ENCODE measurements around the gene BICC1. TPM values are rescaled to one million over a fixed set of nuclear protein-coding genes. Genes with fewer than 3 reads are reported as not detected.

BICC1 gene
- total and polyA plus RNA-seq, 4 donors, result 5.9 to 54.2 (median 22.2) TPM

DNA sequence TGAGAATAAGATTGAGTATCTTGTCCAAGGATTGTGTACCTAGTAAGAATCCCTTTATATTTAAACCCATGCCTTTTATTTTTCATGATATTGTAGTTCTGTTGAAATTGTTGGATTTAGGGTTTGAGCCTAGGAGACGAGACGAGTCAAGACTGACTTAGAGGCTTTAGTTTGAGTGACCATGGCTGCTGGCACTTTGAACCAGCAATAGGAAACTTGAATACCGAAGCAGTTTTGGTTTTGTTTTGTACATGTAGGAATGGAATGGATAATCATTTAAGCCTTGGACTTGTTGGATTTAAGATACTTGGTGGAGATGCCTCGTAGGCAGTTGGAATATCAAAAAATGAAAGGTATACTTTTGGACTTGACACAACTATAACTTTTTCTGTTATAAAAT is 229.0 kb downstream of the BICC1 start:
- H3K4me1 ChIP-seq (ENCODE audit: control insufficient read depth, insufficient read depth, low read length), result no peaks in the 10 kb centered on the region
- no peaks in the 10 kb centered on the region for H3K27me3 ChIP-seq (ENCODE audit: control insufficient read depth, insufficient read depth, low read length)
- no peaks in the 10 kb centered on the region for H3K36me3 ChIP-seq (ENCODE audit: control insufficient read depth, insufficient read depth, low read length)
- WGBS (ENCODE audit: insufficient coverage), result 88% methylated on average over 3 of the region's 4 CpGs
- H3K9me3 ChIP-seq (ENCODE audit: control insufficient read depth, insufficient read depth, low read length), result no peaks in the 10 kb centered on the region
- no peak overlapping the region for H3K27ac ChIP-seq (ENCODE audit: low read depth, low read length)
- H3K4me3 ChIP-seq (ENCODE audit: low read depth, low read length), result no peak overlapping the region
- DNase-seq (ENCODE audit: low read depth in 4 of 6, low spot score in 6 of 6), result no peak

DNA sequence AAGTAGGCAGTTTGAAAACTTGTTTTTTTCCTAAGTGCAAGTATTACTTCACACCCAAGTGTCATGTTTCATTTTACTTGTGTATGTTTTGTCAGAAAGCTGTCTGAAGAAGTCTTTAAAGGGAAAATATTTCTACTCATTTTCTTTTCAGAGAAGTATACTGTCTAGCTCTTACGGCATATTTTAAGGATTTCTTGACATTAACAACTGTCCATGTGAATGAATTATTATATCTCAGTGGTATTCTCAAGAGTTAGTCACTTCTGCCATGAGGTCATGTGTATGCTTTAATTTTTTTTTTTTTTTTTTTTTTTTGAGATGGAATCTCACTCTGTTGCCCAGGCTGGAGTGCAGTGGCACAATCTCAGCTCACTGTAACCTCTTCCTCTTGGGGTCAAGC is 229.5 kb downstream of the BICC1 start:
- Histone ChIP-seq H3K4me3 (ENCODE audit: low read depth, low read length) (no peak overlapping the region), H3K27ac (ENCODE audit: low read depth, low read length) (no peak overlapping the region), H3K9me3 (ENCODE audit: control insufficient read depth, insufficient read depth, low read length) (no peaks in the 10 kb centered on the region), H3K36me3 (ENCODE audit: control insufficient read depth, insufficient read depth, low read length) (no peaks in the 10 kb centered on the region), H3K27me3 (ENCODE audit: control insufficient read depth, insufficient read depth, low read length) (no peaks in the 10 kb centered on the region), H3K4me1 (ENCODE audit: control insufficient read depth, insufficient read depth, low read length) (no peaks in the 10 kb centered on the region)
- DNase-seq (ENCODE audit: low read depth in 4 of 6, low spot score in 6 of 6), result no peak
- WGBS (ENCODE audit: insufficient coverage), result no CpG with 5 or more reads among the region's 1 CpG

DNA sequence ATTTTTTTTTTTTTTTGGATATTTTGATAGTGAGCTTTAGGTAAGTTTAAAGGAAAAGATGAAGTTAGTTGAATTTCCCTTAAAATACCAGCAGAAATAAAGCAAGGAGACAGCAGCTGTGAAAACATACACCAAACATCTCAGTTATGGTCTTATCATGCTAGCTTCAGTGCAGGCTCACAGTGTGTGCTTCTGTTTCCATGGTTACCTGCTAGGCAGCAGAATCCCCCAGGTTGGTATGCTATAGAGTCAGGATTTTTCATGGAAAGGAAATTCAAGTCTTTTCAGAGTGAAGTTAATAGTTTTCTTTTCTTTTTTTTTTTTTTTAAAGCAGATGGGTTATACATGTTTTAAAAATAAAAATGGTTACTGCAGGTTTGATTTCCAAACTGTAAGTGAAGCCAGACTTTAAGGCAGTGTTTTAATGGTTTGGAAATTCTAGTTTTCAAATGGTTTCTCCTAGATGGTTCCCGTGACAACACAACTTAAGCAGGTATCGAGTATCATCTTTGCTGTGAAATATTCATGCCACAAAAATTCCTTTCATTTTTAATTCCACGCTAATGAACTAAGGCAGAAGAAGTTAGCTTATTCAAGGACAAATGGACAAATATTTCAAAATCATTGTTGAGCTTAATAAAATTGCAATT is 230.9 kb downstream of the BICC1 start:
- peak; percentile 76 to 96 (median 79) for DNase-seq (ENCODE audit: low read depth in 4 of 6, low spot score in 6 of 6)

DNA sequence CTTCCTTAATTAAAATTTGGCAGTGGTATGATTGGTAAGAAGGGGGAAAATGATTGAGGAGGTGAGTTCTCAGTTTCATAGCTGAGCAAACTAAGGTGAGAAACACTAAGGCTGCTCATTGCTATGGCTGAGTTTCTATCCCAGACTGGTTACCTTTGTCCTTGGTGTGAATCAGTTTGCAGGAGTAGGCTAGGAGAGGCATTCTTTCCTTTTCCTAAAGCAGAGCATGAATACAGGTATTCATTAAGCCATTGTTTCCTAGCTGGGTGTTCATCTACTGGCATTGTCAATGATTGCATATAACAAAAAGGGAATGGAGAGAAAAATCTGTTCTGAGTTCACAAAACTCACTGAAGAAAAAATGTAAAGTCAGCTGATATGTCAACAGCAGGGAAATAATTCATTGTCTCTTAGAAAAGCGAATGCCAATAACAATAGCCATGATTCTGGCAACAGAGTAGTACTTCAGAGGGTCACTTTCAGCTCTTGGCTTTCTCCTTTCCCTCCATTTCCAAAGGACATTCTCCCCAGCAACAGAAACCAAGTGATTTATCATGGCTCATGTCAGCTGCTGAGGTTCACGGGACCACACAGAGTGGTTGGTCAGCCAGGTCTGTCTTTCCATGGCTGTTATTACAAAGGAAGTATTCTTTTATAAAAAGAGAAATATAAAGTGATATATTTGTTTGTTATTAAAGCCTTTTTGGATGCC is 234.0 kb downstream of the BICC1 start:
- H3K27ac ChIP-seq (ENCODE audit: low read depth, low read length), result peak overlapping the region; percentile 22

More for the DNA sequence above, 230.9 kb downstream of the BICC1 start:
- Histone ChIP-seq H3K9me3 (ENCODE audit: control insufficient read depth, insufficient read depth, low read length) (no peaks in the 10 kb centered on the region), H3K27me3 (ENCODE audit: control insufficient read depth, insufficient read depth, low read length) (no peaks in the 10 kb centered on the region), H3K4me1 (ENCODE audit: control insufficient read depth, insufficient read depth, low read length) (no peaks in the 10 kb centered on the region), H3K4me3 (ENCODE audit: low read depth, low read length) (no peak overlapping the region), H3K27ac (ENCODE audit: low read depth, low read length) (peak overlapping the region; percentile 57), H3K36me3 (ENCODE audit: control insufficient read depth, insufficient read depth, low read length) (no peaks in the 10 kb centered on the region)
- no CpG with 5 or more reads among the region's 3 CpGs for WGBS (ENCODE audit: insufficient coverage)

DNA sequence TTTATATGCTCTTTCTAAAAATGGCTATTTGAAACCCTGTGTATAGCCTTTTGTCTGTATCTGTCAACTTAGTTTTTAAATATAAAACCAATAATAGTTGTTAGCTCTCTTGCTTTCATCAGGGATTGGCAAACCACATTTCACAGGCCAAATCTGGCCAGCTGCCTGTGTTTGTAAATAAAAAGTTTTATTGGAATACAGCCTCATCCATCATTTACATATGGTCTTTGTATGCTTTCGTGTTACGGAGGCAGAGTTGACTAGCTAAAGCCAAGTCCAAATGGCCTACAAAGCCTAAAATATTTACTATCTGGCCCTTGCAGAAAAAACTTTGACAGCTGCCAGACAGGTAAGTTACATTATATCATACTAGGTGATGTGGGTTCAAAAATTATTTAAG is 235.0 kb downstream of the BICC1 start:
- H3K27me3 ChIP-seq (ENCODE audit: control insufficient read depth, insufficient read depth, low read length), result no peaks in the 10 kb centered on the region
- no peak overlapping the region for H3K27ac ChIP-seq (ENCODE audit: low read depth, low read length)
- H3K36me3 ChIP-seq (ENCODE audit: control insufficient read depth, insufficient read depth, low read length), result no peaks in the 10 kb centered on the region
- no peak for DNase-seq (ENCODE audit: low read depth in 4 of 6, low spot score in 6 of 6)
- no peaks in the 10 kb centered on the region for H3K4me1 ChIP-seq (ENCODE audit: control insufficient read depth, insufficient read depth, low read length)
- H3K9me3 ChIP-seq (ENCODE audit: control insufficient read depth, insufficient read depth, low read length), result no peaks in the 10 kb centered on the region
- WGBS (ENCODE audit: insufficient coverage), result no CpG with 5 or more reads among the region's 2 CpGs
- no peak overlapping the region for H3K4me3 ChIP-seq (ENCODE audit: low read depth, low read length)

More for the DNA sequence above, 234.0 kb downstream of the BICC1 start:
- WGBS (ENCODE audit: insufficient coverage), result no CpG with 5 or more reads among the region's 2 CpGs
- Histone ChIP-seq H3K9me3 (ENCODE audit: control insufficient read depth, insufficient read depth, low read length) (no peaks in the 10 kb centered on the region), H3K27me3 (ENCODE audit: control insufficient read depth, insufficient read depth, low read length) (no peaks in the 10 kb centered on the region), H3K4me3 (ENCODE audit: low read depth, low read length) (no peak overlapping the region), H3K36me3 (ENCODE audit: control insufficient read depth, insufficient read depth, low read length) (no peaks in the 10 kb centered on the region), H3K4me1 (ENCODE audit: control insufficient read depth, insufficient read depth, low read length) (no peaks in the 10 kb centered on the region)
- DNase-seq (ENCODE audit: low read depth in 4 of 6, low spot score in 6 of 6), result peak in 3 of 6 donors; percentile 31 to 66 (median 53)

DNA sequence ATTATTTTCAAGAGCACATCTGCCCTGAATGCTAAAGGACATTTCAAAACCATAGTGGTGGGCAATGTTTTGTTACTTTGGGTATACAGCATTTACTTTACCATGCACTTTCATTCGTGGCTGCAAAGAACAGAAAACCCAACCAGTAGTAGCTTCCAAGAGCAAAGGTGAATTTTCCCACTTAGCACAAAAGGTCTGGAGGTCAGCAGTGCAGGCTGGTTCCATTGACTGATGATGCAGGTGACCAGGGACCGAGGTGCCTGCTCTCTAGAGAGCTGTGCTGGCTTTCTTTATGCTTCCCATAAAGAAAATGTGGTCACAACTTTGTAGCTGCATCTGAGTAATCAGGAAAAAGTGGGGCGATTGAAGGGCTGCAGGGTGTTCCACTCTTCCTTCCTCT is 240.0 kb downstream of the BICC1 start:
- H3K9me3 ChIP-seq (ENCODE audit: control insufficient read depth, insufficient read depth, low read length), result no peaks in the 10 kb centered on the region
- no peak for DNase-seq (ENCODE audit: low read depth in 4 of 6, low spot score in 6 of 6)
- WGBS (ENCODE audit: insufficient coverage), result 88% methylated on average over 1 of the region's 3 CpGs
- no peak overlapping the region for H3K27ac ChIP-seq (ENCODE audit: low read depth, low read length)
- no peak overlapping the region for H3K4me3 ChIP-seq (ENCODE audit: low read depth, low read length)
- no peaks in the 10 kb centered on the region for H3K27me3 ChIP-seq (ENCODE audit: control insufficient read depth, insufficient read depth, low read length)
- H3K4me1 ChIP-seq (ENCODE audit: control insufficient read depth, insufficient read depth, low read length), result no peaks in the 10 kb centered on the region
- H3K36me3 ChIP-seq (ENCODE audit: control insufficient read depth, insufficient read depth, low read length), result no peaks in the 10 kb centered on the region

DNA sequence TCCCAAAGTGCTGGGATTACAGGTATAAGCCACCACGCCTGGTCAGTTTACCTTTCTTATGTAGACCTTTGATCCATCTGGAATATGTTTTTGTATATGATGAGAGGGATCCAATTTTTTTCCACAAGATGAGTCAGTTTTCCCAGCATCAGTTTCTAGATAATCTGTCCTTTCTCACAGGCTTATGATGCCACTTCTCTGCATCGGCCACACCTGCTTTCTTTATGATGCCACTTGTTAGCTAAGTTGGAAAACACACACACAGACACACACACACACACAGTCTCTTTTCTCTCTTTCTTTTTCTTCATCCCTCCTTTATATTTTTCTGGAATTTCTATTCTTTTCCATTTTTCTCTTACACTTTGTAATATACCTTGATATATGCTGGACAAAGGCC is 240.8 kb downstream of the BICC1 start:
- Histone ChIP-seq H3K27me3 (ENCODE audit: control insufficient read depth, insufficient read depth, low read length) (no peaks in the 10 kb centered on the region), H3K4me1 (ENCODE audit: control insufficient read depth, insufficient read depth, low read length) (no peaks in the 10 kb centered on the region), H3K27ac (ENCODE audit: low read depth, low read length) (no peak overlapping the region), H3K36me3 (ENCODE audit: control insufficient read depth, insufficient read depth, low read length) (no peaks in the 10 kb centered on the region), H3K9me3 (ENCODE audit: control insufficient read depth, insufficient read depth, low read length) (no peaks in the 10 kb centered on the region), H3K4me3 (ENCODE audit: low read depth, low read length) (no peak overlapping the region)
- 100% methylated on average over 1 of the region's 2 CpGs for WGBS (ENCODE audit: insufficient coverage)
- DNase-seq (ENCODE audit: low read depth in 4 of 6, low spot score in 6 of 6), result no peak

DNA sequence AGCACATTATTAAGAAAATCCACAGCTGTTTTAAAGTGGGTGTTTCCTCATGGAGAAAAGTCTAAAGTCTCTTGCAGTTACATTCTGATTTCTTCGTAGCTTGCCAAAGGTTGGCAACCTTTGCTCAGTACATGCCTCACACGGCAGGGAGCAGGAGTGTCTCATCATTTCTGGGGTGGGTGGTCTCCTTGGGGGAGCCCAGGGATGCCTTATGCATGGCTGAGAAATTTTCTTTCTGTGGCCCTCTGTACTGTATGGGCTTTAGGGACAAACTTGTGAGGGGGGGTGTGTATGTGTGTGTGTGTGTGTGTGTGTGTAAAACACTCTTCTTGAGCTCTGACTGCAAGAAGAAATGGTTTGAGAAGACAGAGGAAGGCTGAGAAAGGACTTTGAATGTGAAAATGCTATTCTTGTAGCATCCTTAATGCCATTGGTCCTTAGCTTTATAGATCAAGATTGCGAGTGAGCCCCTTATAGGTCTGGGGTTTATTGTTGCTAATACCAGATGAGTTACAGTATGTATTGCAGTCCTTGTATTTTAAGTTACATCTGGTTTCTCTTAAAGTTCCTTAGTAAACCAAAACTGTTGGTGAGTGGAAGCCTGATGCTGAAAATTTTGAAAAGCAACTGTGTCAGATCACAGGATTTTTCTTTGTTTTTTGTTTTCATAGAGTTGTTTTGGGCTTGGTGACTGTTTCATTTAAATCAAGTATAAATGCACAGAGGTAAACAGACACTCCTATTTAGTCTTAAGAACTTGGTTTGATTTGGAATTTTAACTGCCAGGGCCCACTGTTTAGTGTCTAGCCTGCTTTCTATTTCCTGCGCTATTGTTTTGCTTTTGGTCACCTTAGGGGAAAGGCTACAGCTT is 242.0 kb downstream of the BICC1 start:
- peak in 1 of 6 donors; percentile 47 for DNase-seq (ENCODE audit: low read depth in 4 of 6, low spot score in 6 of 6)
- H3K27me3 ChIP-seq (ENCODE audit: control insufficient read depth, insufficient read depth, low read length), result no peaks in the 10 kb centered on the region
- no peaks in the 10 kb centered on the region for H3K4me1 ChIP-seq (ENCODE audit: control insufficient read depth, insufficient read depth, low read length)
- H3K27ac ChIP-seq (ENCODE audit: low read depth, low read length), result peak overlapping the region; percentile 67
- 55% methylated on average over 4 of the region's 4 CpGs for WGBS (ENCODE audit: insufficient coverage)
- H3K4me3 ChIP-seq (ENCODE audit: low read depth, low read length), result no peak overlapping the region
- no peaks in the 10 kb centered on the region for H3K36me3 ChIP-seq (ENCODE audit: control insufficient read depth, insufficient read depth, low read length)
- no peaks in the 10 kb centered on the region for H3K9me3 ChIP-seq (ENCODE audit: control insufficient read depth, insufficient read depth, low read length)

DNA sequence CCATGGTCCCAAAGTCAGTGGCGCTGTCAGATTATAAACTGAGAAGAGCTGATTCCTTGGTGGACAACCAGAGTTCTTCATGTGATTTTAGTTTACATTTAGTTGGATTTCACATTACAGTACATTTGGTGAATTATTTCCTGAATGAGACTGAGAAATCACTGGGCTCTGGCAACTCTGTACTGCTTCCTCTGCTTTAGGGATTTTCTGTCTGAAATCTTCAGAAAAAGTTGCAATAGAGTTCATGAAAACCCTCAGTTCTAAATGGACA is 242.6 kb downstream of the BICC1 start:
- Histone ChIP-seq H3K27me3 (ENCODE audit: control insufficient read depth, insufficient read depth, low read length) (no peaks in the 10 kb centered on the region), H3K4me3 (ENCODE audit: low read depth, low read length) (no peak overlapping the region), H3K4me1 (ENCODE audit: control insufficient read depth, insufficient read depth, low read length) (no peaks in the 10 kb centered on the region), H3K9me3 (ENCODE audit: control insufficient read depth, insufficient read depth, low read length) (no peaks in the 10 kb centered on the region), H3K27ac (ENCODE audit: low read depth, low read length) (peak overlapping the region; percentile 67), H3K36me3 (ENCODE audit: control insufficient read depth, insufficient read depth, low read length) (no peaks in the 10 kb centered on the region)
- 86% methylated on average over 1 of the region's 1 CpG for whole genome bisulfite sequencing (ENCODE audit: insufficient coverage)
- DNase-seq (ENCODE audit: low read depth in 4 of 6, low spot score in 6 of 6), result no peak

Data from spinal cord (tissue), 10 donors.